Neutrophil (primary cell): ENCODE data around the gene PEX12.
"Not testable (repeated sequence)": the region's sequence is repeated elsewhere in the genome, so short reads cannot be mapped to it uniquely, and the experiment has no call there.

Experiments
- H3K27ac ChIP-seq: fragments of 200-600 bp; sonication (generic); 2 replicates; pipeline ENCODE4 v1.5.1; 2016; ENCODE audit warnings: mild to moderate bottlenecking, moderate library complexity
- H3K27me3 ChIP-seq: fragments of 200-600 bp; sonication (generic); 2 replicates; pipeline ENCODE4 v1.6.0; 2016; ENCODE audit warnings: mild to moderate bottlenecking
- H3K36me3 ChIP-seq: fragments of 200-600 bp; sonication (generic); 2 replicates; pipeline ENCODE4 v1.5.1; 2017
- H3K4me1 ChIP-seq, 2 experiments: fragments of 200-600 bp in 1 of 2; sonication (generic) in 1 of 2; 1 replicate in 1 of 2; 2 replicates in 1 of 2; pipeline versions ENCODE4 v1.5.1 to v1.6.1; 2013 to 2016; ENCODE audit warnings: low read depth in 1 of 2, low read length in 1 of 2, mild to moderate bottlenecking in 1 of 2, moderate library complexity in 1 of 2; ENCODE audit not compliant: control insufficient read depth in 1 of 2, insufficient read depth in 1 of 2
- H3K4me3 ChIP-seq, 2 experiments: fragments of 200-600 bp in 1 of 2; sonication (generic) in 1 of 2; 1 replicate in 1 of 2; 2 replicates in 1 of 2; pipeline ENCODE4 v1.5.1; 2013 to 2016; ENCODE audit warnings: low read depth in 1 of 2, low read length in 1 of 2, mild to moderate bottlenecking in 1 of 2, moderate library complexity in 1 of 2
- H3K9me3 ChIP-seq: fragments of 200-600 bp; sonication (generic); 2 replicates; pipeline ENCODE4 v1.5.1; 2016
- TF ChIP-seq, protein P1 (sequence below): fragments of 200-600 bp; sonication (generic); IDR thresholded peaks from 2 replicates; pipeline ENCODE4 v1.5.1; 2016; ENCODE audit warnings: antibody characterized with exemption

Gene PEX12

GRCh38 chr17:35577830-35578196, 558 bp downstream of the PEX12 start:
- TF ChIP-seq, protein P1, sequence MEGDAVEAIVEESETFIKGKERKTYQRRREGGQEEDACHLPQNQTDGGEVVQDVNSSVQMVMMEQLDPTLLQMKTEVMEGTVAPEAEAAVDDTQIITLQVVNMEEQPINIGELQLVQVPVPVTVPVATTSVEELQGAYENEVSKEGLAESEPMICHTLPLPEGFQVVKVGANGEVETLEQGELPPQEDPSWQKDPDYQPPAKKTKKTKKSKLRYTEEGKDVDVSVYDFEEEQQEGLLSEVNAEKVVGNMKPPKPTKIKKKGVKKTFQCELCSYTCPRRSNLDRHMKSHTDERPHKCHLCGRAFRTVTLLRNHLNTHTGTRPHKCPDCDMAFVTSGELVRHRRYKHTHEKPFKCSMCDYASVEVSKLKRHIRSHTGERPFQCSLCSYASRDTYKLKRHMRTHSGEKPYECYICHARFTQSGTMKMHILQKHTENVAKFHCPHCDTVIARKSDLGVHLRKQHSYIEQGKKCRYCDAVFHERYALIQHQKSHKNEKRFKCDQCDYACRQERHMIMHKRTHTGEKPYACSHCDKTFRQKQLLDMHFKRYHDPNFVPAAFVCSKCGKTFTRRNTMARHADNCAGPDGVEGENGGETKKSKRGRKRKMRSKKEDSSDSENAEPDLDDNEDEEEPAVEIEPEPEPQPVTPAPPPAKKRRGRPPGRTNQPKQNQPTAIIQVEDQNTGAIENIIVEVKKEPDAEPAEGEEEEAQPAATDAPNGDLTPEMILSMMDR: no peak
- Histone ChIP-seq H3K4me3 (peak overlapping the region; percentile 78), H3K27ac (peak overlapping the region; percentile 89)

DNA sequence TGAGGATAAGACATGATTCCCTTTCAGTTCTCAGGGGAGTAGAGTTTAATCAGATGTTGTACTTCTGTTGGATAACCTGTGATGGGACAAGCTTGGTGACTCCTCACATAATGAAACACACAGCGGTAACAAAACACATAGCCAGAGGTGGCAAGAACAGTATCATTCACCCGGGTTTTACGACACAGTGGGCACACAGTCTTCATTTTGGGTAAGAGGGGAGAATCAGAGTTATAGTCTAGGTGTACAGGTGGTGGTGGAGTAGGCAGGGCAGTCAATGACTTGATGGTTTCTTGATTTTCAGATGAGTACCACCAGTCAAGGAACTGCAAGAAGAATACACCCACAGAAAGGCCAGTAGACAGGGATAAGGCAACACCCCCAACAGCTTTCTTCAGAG, 2.6 kb downstream of the PEX12 start:
- H3K27me3 ChIP-seq: no peaks in the 10 kb centered on the region
- H3K27ac ChIP-seq: no peak overlapping the region
- TF ChIP-seq, protein P1: no peak
- no peak overlapping the region for H3K4me3 ChIP-seq
- H3K36me3 ChIP-seq: peaks cover 20% of the 10 kb centered on the region
- peaks cover 11 to 15% of the 10 kb centered on the region in 2 experiments for H3K4me1 ChIP-seq
- H3K9me3 ChIP-seq: no peaks in the 10 kb centered on the region

More at GRCh38 chr17:35577830-35578196, 558 bp downstream of the PEX12 start:
- H3K36me3 ChIP-seq: peaks cover 20% of the 10 kb centered on the region
- no peaks in the 10 kb centered on the region for H3K9me3 ChIP-seq
- peaks cover 9% of the 10 kb centered on the region for H3K27me3 ChIP-seq
- H3K4me1 ChIP-seq: peaks cover 11 to 15% of the 10 kb centered on the region in 2 experiments

DNA sequence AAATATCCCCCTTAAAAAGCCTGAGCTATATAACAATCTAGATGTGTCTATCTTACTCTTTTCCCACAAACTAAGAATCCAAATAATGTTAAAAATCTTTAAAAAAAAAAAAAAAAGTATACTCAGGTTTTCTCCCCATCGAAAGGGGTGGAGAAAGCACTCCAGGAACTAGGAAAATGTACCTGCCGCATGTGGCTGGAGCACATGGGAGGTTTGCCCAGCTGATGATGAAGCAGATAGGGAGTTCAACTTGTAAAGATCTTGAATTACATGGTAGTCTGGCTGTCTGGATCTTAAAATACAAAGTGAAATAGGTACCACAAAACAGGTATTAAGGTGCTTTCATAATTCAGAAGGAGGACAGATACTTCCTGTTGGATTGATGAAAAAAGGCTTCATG, 9.0 kb downstream of the PEX12 start:
- H3K36me3 ChIP-seq: peaks cover 9% of the 10 kb centered on the region
- H3K4me1 ChIP-seq: peaks cover 14 to 23% of the 10 kb centered on the region in 2 experiments
- TF ChIP-seq, protein P1: no peak
- no peak overlapping the region for H3K4me3 ChIP-seq
- no peaks in the 10 kb centered on the region for H3K9me3 ChIP-seq
- peaks cover 20% of the 10 kb centered on the region for H3K27me3 ChIP-seq
- no peak overlapping the region for H3K27ac ChIP-seq

- TF ChIP-seq, protein P1: no peak
- Histone ChIP-seq H3K27ac (peak overlapping the region; percentile 82), H3K36me3 (peaks cover under 1% of the 10 kb centered on the region), H3K9me3 (no peaks in the 10 kb centered on the region), H3K27me3 (peaks cover 20% of the 10 kb centered on the region), H3K4me1 (peaks cover 14 to 23% of the 10 kb centered on the region in 2 experiments), H3K4me3 (peak overlapping the region; percentile 75 to 80)
These were observed 9.8 kb downstream of the PEX12 start for GRCh38 chr17:35568561-35568960.

DNA sequence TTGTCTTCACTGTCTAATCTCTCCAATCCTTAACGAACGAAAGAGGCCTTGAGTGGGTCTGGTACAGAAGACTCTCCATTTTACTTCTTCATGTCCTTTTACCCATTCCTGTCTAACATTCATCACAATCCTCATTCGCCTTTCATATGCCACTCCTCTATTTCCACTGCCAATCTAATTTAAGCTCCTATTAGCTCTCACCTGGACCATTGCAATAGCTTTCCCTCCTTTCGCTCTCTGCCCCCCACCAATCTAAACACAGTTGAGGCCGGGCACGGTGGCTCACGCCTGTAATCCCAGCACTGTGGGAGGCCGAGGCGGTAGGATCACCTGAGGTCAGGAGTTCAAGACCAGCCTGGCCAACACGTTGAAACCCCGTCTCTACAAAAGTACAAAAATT, 11.4 kb downstream of the PEX12 start:
- H3K4me3 ChIP-seq: peak overlapping the region in 1 of 2 experiments; percentile 75
- H3K27ac ChIP-seq: no peak overlapping the region
- H3K9me3 ChIP-seq: no peaks in the 10 kb centered on the region
- H3K36me3 ChIP-seq: no peaks in the 10 kb centered on the region
- H3K4me1 ChIP-seq: peaks cover 14 to 23% of the 10 kb centered on the region in 2 experiments
- TF ChIP-seq, protein P1: no peak
- H3K27me3 ChIP-seq: peaks cover 20% of the 10 kb centered on the region

DNA sequence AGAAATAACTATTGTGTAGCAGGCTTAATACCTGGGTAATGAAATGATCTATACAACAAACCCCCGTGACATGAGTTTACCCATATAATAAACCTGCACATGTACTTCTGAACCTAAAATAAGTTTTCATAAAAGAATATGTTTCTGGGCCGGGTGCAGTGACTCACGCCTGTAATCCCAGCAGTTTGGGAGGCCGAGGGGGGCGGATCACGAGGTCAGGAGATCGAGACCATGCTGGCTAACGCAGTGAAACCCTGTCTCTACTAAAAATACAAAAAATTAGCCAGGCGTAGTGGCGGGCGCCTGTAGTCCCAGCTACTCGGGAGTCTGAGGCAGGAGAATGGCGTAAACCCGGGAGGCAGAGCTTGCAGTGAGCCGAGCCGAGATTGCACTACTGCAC, 15.2 kb downstream of the PEX12 start:
- H3K36me3 ChIP-seq, H3K4me1 ChIP-seq, H3K27ac ChIP-seq, H3K9me3 ChIP-seq, H3K4me3 ChIP-seq: not testable (repeated sequence)
- H3K27me3 ChIP-seq: peaks cover 25% of the 10 kb centered on the region
